Fibroblast of lung (primary cell): ENCODE data around the gene NBPF3. TPM values are rescaled to one million over a fixed set of nuclear protein-coding genes. Genes with fewer than 3 reads are reported as not detected.
"Not testable (repeated sequence)": the region's sequence is repeated elsewhere in the genome, so short reads cannot be mapped to it uniquely, and the experiment has no call there.

Source experiments
- DNase-seq, 2 donors: peaks; one replicate each; pipeline versions ENCODE4 v3.0.0 to v3.0.0-alpha.2; 2010; ENCODE audit warnings: low read depth in 2 of 2
- H2AFZ ChIP-seq: 2 replicates; pipeline ENCODE4 v1.5.1; 2012; ENCODE audit warnings: low read length, control low read depth, inconsistent platforms
- H3K27ac ChIP-seq: 2 replicates; pipeline ENCODE4 v1.5.1; 2011; ENCODE audit warnings: low read length, control low read depth; ENCODE audit not compliant: insufficient read depth
- H3K27me3 ChIP-seq: 2 replicates; pipeline ENCODE4 v1.5.1; 2011; ENCODE audit warnings: mild to moderate bottlenecking, low read length; ENCODE audit not compliant: control insufficient read depth, insufficient read depth
- H3K36me3 ChIP-seq: 2 replicates; pipeline ENCODE4 v1.5.1; 2011; ENCODE audit warnings: low read length; ENCODE audit not compliant: control insufficient read depth, insufficient read depth
- H3K4me1 ChIP-seq: 2 replicates; pipeline ENCODE4 v1.5.1; 2011; ENCODE audit warnings: low read length; ENCODE audit not compliant: control insufficient read depth, insufficient read depth; ENCODE audit errors: extremely low read depth
- H3K4me2 ChIP-seq: 2 replicates; pipeline ENCODE4 v1.5.1; 2011; ENCODE audit warnings: low read length, control low read depth; ENCODE audit not compliant: insufficient read depth; ENCODE audit errors: extremely low read depth
- H3K4me3 ChIP-seq, 4 experiments: fragments of 200-600 bp in 1 of 4; sonication (generic) in 1 of 4; replicated peaks in 1 of 4; 2 replicates each; pipeline ENCODE4 v1.5.1; 2011 to 2016; ENCODE audit warnings: low read length in 4 of 4, low read depth in 3 of 4, mild to moderate bottlenecking in 3 of 4, control low read depth in 2 of 4, inconsistent platforms in 1 of 4, mixed read lengths in 1 of 4; ENCODE audit not compliant: insufficient read depth in 1 of 4; ENCODE audit errors: control extremely low read depth in 1 of 4
- H3K79me2 ChIP-seq: 2 replicates; pipeline ENCODE4 v1.5.1; 2012; ENCODE audit warnings: mild to moderate bottlenecking, low read length, inconsistent platforms; ENCODE audit not compliant: control insufficient read depth, insufficient read depth
- H3K9ac ChIP-seq: 2 replicates; pipeline ENCODE4 v1.5.1; 2011; ENCODE audit warnings: mild to moderate bottlenecking, low read length, control low read depth; ENCODE audit not compliant: insufficient read depth
- H3K9me3 ChIP-seq: 2 replicates; pipeline ENCODE4 v1.5.1; 2012; ENCODE audit warnings: low read depth, low read length; ENCODE audit not compliant: control insufficient read depth, insufficient read depth
- H4K20me1 ChIP-seq: 2 replicates; pipeline ENCODE4 v1.5.1; 2011; ENCODE audit warnings: low read length; ENCODE audit not compliant: control insufficient read depth, insufficient read depth; ENCODE audit errors: extremely low read depth
- EZH2 ChIP-seq: IDR thresholded peaks from 2 replicates; pipeline ENCODE4 v1.5.1; 2012; ENCODE audit warnings: low read length, control low read depth, mild to moderate bottlenecking; ENCODE audit errors: missing control alignments
- polyA plus RNA-seq, 2 donors: library from polyadenylated mRNA; depleted of rRNA in 1 of 2; stranded (reverse) in 1 of 2; unstranded in 1 of 2; fragments of >200 nt; gene quantifications; 2 replicates each; pipeline ENCODE4 v1.2.1, GENCODE V29; 2011 to 2012; ENCODE audit warnings: missing spikeins in 1 of 2
- total RNA-seq: library from RNA; depleted of rRNA; stranded (reverse); fragments of >200 nt; gene quantifications from 2 replicates; pipeline ENCODE4 v1.2.1, GENCODE V29; 2014
- TF ChIP-seq, protein P1 (sequence below), 2 donors: IDR thresholded peaks in 1 of 2; conservative IDR thresholded peaks in 1 of 2; 1 replicate in 1 of 2; 2 replicates in 1 of 2; pipeline ENCODE4 v1.5.1; 2011 to 2012; ENCODE audit warnings: low read length in 2 of 2, control low read depth in 1 of 2, inconsistent platforms in 1 of 2, low read depth in 1 of 2, mild to moderate bottlenecking in 1 of 2

The NBPF3 gene
- total and polyA plus RNA-seq, 2 donors (not counting 1 experiment from before 2014, with no cell fraction given), result 20.4 to 35.0 TPM

DNA sequence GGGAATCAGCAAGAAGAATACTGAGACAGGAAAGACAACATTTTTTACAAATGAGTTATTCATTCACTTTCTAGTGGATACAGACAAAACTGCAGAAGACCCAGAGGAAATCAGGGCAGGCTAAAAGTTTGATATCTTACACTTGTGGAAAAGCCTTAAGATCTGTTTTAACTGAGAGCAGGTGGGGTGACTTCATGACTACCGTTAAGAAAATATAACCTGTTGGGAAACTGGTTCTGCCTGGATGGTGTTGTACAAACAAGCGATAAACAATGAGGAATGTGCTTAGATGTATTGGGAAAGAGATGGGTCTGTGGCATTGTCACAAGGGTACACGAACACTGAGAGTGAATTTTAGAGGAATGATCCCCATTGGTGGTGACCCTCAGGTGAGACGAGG, 28.0 kb downstream of the NBPF3 start:
- H3K36me3 ChIP-seq, result not testable (repeated sequence)

DNA sequence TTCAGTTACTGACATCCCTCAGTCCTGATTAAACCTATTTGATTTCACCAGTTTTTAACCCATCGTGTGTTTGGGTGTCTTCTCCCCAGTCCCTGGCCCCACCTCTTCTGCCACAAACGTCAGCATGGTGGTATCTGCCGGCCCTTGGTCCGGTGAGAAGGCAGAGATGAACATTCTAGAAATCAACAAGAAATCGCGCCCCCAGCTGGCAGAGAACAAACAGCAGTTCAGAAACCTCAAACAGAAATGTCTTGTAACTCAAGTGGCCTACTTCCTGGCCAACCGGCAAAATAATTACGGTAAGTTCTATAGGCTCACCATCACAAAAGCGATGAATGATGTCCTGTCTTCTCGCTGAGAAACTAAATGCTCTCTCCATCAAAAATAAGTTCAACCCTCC, 28.7 kb downstream of the NBPF3 start:
- Histone ChIP-seq H3K9me3 (no peaks in the 10 kb centered on the region), H2AFZ (no peak overlapping the region), H3K4me2 (no peak overlapping the region), H3K9ac (no peak overlapping the region), H3K4me3 (no peak overlapping the region), H3K79me2 (no peaks in the 10 kb centered on the region), H3K27ac (no peak overlapping the region), H3K36me3 (peaks cover 3% of the 10 kb centered on the region), H3K4me1 (no peaks in the 10 kb centered on the region), H4K20me1 (no peaks in the 10 kb centered on the region), H3K27me3 (no peaks in the 10 kb centered on the region)
- peak in 1 of 2 donors; percentile 59 for DNase-seq
- TF ChIP-seq, protein P1, sequence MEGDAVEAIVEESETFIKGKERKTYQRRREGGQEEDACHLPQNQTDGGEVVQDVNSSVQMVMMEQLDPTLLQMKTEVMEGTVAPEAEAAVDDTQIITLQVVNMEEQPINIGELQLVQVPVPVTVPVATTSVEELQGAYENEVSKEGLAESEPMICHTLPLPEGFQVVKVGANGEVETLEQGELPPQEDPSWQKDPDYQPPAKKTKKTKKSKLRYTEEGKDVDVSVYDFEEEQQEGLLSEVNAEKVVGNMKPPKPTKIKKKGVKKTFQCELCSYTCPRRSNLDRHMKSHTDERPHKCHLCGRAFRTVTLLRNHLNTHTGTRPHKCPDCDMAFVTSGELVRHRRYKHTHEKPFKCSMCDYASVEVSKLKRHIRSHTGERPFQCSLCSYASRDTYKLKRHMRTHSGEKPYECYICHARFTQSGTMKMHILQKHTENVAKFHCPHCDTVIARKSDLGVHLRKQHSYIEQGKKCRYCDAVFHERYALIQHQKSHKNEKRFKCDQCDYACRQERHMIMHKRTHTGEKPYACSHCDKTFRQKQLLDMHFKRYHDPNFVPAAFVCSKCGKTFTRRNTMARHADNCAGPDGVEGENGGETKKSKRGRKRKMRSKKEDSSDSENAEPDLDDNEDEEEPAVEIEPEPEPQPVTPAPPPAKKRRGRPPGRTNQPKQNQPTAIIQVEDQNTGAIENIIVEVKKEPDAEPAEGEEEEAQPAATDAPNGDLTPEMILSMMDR (conservative IDR thresholded peaks at IDR 0.05 in 1 of 2, IDR thresholded peaks at IDR 0.05 in 1 of 2; ENCODE audit: low read depth in 1 of 2, low read length in 2 of 2), result peak; percentile 22 to 57
- TF ChIP-seq EZH2, result no peak

More for the DNA sequence above, 28.0 kb downstream of the NBPF3 start:
- H3K4me3 ChIP-seq, H3K4me2 ChIP-seq, H3K27me3 ChIP-seq, H3K9ac ChIP-seq, H3K4me1 ChIP-seq, H2AFZ ChIP-seq, DNase-seq, H3K79me2 ChIP-seq, H4K20me1 ChIP-seq, H3K9me3 ChIP-seq, H3K27ac ChIP-seq: not testable (repeated sequence)

DNA sequence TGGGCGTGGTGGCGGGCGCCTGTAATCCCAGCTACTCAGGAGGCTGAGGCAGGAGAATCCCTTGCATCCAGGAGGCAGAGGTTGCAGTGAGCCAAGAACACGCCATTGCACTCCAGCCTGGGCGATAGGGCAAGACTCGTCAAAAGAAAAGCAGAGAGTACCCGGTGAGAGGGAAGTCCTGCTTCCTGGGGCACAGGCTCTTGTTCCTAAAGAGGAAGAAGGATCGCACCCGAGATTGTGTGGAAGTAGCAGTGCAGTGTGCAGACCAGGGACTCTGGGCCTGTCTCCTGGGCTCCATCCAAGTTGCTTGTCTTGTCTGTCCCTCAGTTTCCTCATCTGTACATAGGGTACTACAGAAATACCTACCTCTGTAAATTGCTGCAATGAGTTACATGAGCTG, 29.6 kb downstream of the NBPF3 start:
- no peak for DNase-seq
- no peak overlapping the region for H3K27ac ChIP-seq

More for the DNA sequence above, 29.6 kb downstream of the NBPF3 start:
- Histone ChIP-seq H3K4me2 (no peak overlapping the region), H3K79me2 (no peaks in the 10 kb centered on the region), H3K4me3 (no peak overlapping the region), H3K4me1 (no peaks in the 10 kb centered on the region), H2AFZ (no peak overlapping the region), H3K9me3 (no peaks in the 10 kb centered on the region), H4K20me1 (no peaks in the 10 kb centered on the region), H3K36me3 (peaks cover 4% of the 10 kb centered on the region), H3K27me3 (no peaks in the 10 kb centered on the region), H3K9ac (no peak overlapping the region)
- TF ChIP-seq, protein P1 (conservative IDR thresholded peaks at IDR 0.05 in 1 of 2, IDR thresholded peaks at IDR 0.05 in 1 of 2; ENCODE audit: low read depth in 1 of 2, low read length in 2 of 2), result no peak
- TF ChIP-seq EZH2, result no peak
